Measurements from ENCODE around the gene CAPN5.

DNA sequence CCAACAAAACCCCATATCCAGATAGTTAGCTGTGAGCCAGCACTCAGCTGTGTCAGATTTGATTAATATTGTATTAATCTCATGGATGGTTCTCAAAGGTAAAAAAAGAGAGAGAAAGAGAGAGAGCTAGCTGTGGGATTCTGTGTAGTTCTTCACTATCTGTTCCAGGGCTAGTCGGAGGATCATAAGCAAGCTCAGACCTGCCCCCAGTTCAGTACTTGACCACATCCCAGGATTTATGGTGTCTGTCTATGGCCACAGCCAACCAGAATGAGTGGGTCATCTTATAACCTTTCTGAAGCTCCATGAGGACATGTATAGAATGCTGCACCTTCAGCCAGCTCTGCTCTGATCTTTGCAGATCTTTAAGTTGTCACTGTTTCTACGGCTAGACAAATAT lies 46.0 kb upstream of the CAPN5 start:
- TF ChIP-seq POLR2A (IDR thresholded peaks at IDR 0.05; ENCODE audit: low read depth, low read length) (no peak), ETV6 (conservative IDR thresholded peaks at IDR 0.05 in 1 of 2, IDR thresholded peaks at IDR 0.05 in 1 of 2; ENCODE audit: borderline replicate concordance in 1 of 2, low read depth in 1 of 2) (no peak), RFX5 (IDR thresholded peaks at IDR 0.05; ENCODE audit: low read depth, low read length) (no peak), SIN3A (IDR thresholded peaks at IDR 0.05; ENCODE audit: low read depth, low read length) (no peak)
- TF ChIP-seq, protein P1, sequence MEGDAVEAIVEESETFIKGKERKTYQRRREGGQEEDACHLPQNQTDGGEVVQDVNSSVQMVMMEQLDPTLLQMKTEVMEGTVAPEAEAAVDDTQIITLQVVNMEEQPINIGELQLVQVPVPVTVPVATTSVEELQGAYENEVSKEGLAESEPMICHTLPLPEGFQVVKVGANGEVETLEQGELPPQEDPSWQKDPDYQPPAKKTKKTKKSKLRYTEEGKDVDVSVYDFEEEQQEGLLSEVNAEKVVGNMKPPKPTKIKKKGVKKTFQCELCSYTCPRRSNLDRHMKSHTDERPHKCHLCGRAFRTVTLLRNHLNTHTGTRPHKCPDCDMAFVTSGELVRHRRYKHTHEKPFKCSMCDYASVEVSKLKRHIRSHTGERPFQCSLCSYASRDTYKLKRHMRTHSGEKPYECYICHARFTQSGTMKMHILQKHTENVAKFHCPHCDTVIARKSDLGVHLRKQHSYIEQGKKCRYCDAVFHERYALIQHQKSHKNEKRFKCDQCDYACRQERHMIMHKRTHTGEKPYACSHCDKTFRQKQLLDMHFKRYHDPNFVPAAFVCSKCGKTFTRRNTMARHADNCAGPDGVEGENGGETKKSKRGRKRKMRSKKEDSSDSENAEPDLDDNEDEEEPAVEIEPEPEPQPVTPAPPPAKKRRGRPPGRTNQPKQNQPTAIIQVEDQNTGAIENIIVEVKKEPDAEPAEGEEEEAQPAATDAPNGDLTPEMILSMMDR (IDR thresholded peaks at IDR 0.05 in 2 of 3, conservative IDR thresholded peaks at IDR 0.05 in 1 of 3; ENCODE audit: control insufficient read depth in 2 of 3, extremely low read depth in 1 of 3, insufficient read depth in 1 of 3, low read depth in 3 of 3, low read length in 3 of 3) = no peak
- TF ChIP-seq, protein P2, sequence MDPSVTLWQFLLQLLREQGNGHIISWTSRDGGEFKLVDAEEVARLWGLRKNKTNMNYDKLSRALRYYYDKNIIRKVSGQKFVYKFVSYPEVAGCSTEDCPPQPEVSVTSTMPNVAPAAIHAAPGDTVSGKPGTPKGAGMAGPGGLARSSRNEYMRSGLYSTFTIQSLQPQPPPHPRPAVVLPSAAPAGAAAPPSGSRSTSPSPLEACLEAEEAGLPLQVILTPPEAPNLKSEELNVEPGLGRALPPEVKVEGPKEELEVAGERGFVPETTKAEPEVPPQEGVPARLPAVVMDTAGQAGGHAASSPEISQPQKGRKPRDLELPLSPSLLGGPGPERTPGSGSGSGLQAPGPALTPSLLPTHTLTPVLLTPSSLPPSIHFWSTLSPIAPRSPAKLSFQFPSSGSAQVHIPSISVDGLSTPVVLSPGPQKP (IDR thresholded peaks at IDR 0.05; ENCODE audit: low read depth, low read length) = no peak
